GM12875 (cell line): Measurements from ENCODE around the gene S100B.

Experiments used
- H3K4me3 ChIP-seq: one replicate; pipeline ENCODE4 v1.5.1; 2011; ENCODE audit warnings: low read depth, low read length, control low read depth
- CTCF ChIP-seq: IDR thresholded peaks from 2 replicates; pipeline ENCODE4 v1.5.1; 2011; ENCODE audit warnings: low read depth, mild to moderate bottlenecking, control low read depth, inconsistent platforms, low read length, moderate library complexity, borderline replicate concordance; ENCODE audit not compliant: insufficient read depth

S100B gene

GRCh38 chr21:46562472-46562871 is 42.4 kb downstream of the S100B start:
- TF ChIP-seq CTCF = no peak
- no peak overlapping the region for H3K4me3 ChIP-seq

GRCh38 chr21:46561445-46562090 is 43.3 kb downstream of the S100B start:
- H3K4me3 ChIP-seq = no peak overlapping the region
- no peak for TF ChIP-seq CTCF

- no peak for TF ChIP-seq CTCF
- H3K4me3 ChIP-seq = no peak overlapping the region
Measured at GRCh38 chr21:46560568-46561444, 44.1 kb downstream of the S100B start.

GRCh38 chr21:46559291-46559983 is 45.4 kb downstream of the S100B start:
- no peak overlapping the region for H3K4me3 ChIP-seq

GRCh38 chr21:46557919-46558392 is 46.9 kb downstream of the S100B start:
- TF ChIP-seq CTCF = no peak
- no peak overlapping the region for H3K4me3 ChIP-seq

More at GRCh38 chr21:46559291-46559983, 45.4 kb downstream of the S100B start:
- TF ChIP-seq CTCF = no peak

GRCh38 chr21:46557469-46557868 is 47.4 kb downstream of the S100B start:
- no peak overlapping the region for H3K4me3 ChIP-seq
- no peak for TF ChIP-seq CTCF
